Liver (tissue), 9 donors: ENCODE results near the gene ABHD8. TPM values are rescaled to one million over a fixed set of nuclear protein-coding genes. Genes with fewer than 3 reads are reported as not detected.

Experiments used
- DNase-seq: peaks from one replicate; pipeline ENCODE4 v3.0.0-alpha.2; 2017; ENCODE audit warnings: low spot score
- H3K27ac ChIP-seq, 2 donors: one replicate each; pipeline ENCODE4 v1.7.0; 2013; ENCODE audit warnings: inconsistent platforms in 2 of 2, low read length in 2 of 2, control low read depth in 1 of 2, low read depth in 1 of 2, mild to moderate bottlenecking in 1 of 2
- H3K27me3 ChIP-seq, 4 donors: one replicate each; pipeline versions ENCODE4 v1.6.1 to v1.7.0; 2013; ENCODE audit warnings: low read length in 3 of 4, inconsistent platforms in 1 of 4, mild to moderate bottlenecking in 1 of 4, moderate library complexity in 1 of 4; ENCODE audit not compliant: control insufficient read depth in 4 of 4, insufficient read depth in 4 of 4
- H3K36me3 ChIP-seq, 4 donors: one replicate each; pipeline versions ENCODE4 v1.6.1 to v1.7.0; 2013; ENCODE audit warnings: low read length in 3 of 4, mild to moderate bottlenecking in 3 of 4, low read depth in 1 of 4, moderate library complexity in 1 of 4; ENCODE audit not compliant: control insufficient read depth in 4 of 4, insufficient read depth in 3 of 4
- H3K4me1 ChIP-seq, 4 donors: one replicate each; pipeline versions ENCODE4 v1.6.1 to v1.7.0; 2013; ENCODE audit warnings: low read length in 3 of 4, mild to moderate bottlenecking in 3 of 4, moderate library complexity in 1 of 4; ENCODE audit not compliant: control insufficient read depth in 4 of 4, insufficient read depth in 4 of 4
- H3K4me3 ChIP-seq, 3 donors: one replicate each; pipeline versions ENCODE4 v1.6.1 to v1.7.0; 2013; ENCODE audit warnings: low read length in 3 of 3, control low read depth in 1 of 3, low read depth in 1 of 3, mild to moderate bottlenecking in 1 of 3
- H3K9ac ChIP-seq, 2 donors: one replicate each; pipeline ENCODE4 v1.7.0; 2013; ENCODE audit warnings: low read length in 2 of 2, mild to moderate bottlenecking in 2 of 2, moderate library complexity in 2 of 2, control low read depth in 1 of 2, low read depth in 1 of 2
- H3K9me3 ChIP-seq, 4 donors: one replicate each; pipeline versions ENCODE4 v1.6.1 to v1.7.0; 2013; ENCODE audit warnings: low read length in 3 of 4; ENCODE audit not compliant: control insufficient read depth in 4 of 4
- EGR1 ChIP-seq, 2 donors: IDR thresholded peaks; 2 replicates each; pipeline ENCODE4 v1.6.1; 2016 to 2018; ENCODE audit warnings: antibody characterized with exemption in 2 of 2, low read depth in 2 of 2
- FOXA1 ChIP-seq: IDR thresholded peaks from 2 replicates; pipeline ENCODE4 v1.6.1; 2016; ENCODE audit warnings: antibody characterized with exemption
- FOXA2 ChIP-seq: IDR thresholded peaks from 2 replicates; pipeline ENCODE4 v1.6.1; 2016; ENCODE audit warnings: antibody characterized with exemption
- GABPA ChIP-seq, 2 donors: IDR thresholded peaks in 1 of 2; conservative IDR thresholded peaks in 1 of 2; 2 replicates each; pipeline ENCODE4 v1.6.1; 2016; ENCODE audit warnings: antibody characterized with exemption in 2 of 2, mild to moderate bottlenecking in 1 of 2, moderate library complexity in 1 of 2
- HNF4G ChIP-seq: IDR thresholded peaks from 2 replicates; pipeline ENCODE4 v1.6.1; 2016; ENCODE audit warnings: antibody characterized with exemption
- JUND ChIP-seq, 2 donors: IDR thresholded peaks; 2 replicates each; pipeline ENCODE4 v1.6.1; 2016; ENCODE audit warnings: antibody characterized with exemption in 2 of 2
- NR2F2 ChIP-seq: IDR thresholded peaks from 2 replicates; pipeline ENCODE4 v1.6.1; 2016; ENCODE audit warnings: antibody characterized with exemption
- RAD21 ChIP-seq, 2 donors: IDR thresholded peaks; 2 replicates each; pipeline ENCODE4 v1.6.1; 2016; ENCODE audit warnings: antibody characterized with exemption in 2 of 2, mild to moderate bottlenecking in 2 of 2
- RXRA ChIP-seq, 2 donors: IDR thresholded peaks; 2 replicates each; pipeline ENCODE4 v1.6.1; 2017 to 2018; ENCODE audit warnings: antibody characterized with exemption in 2 of 2, mild to moderate bottlenecking in 1 of 2
- SP1 ChIP-seq: IDR thresholded peaks from 2 replicates; pipeline ENCODE4 v1.6.1; 2018; ENCODE audit warnings: antibody characterized with exemption, mild to moderate bottlenecking
- YY1 ChIP-seq: IDR thresholded peaks from 2 replicates; pipeline ENCODE4 v1.6.1; 2016; ENCODE audit warnings: antibody characterized with exemption, mild to moderate bottlenecking
- WGBS: extraction: QIAGEN DNeasy Blood & Tissue Kit; methylation state at CpG from one replicate; pipeline ENCODE4 v1.1.7; 2013; 5-methylcytosine and 5-hydroxymethylcytosine counted together
- polyA plus RNA-seq, 2 donors: library from polyadenylated mRNA; stranded (reverse) in 1 of 2; unstranded in 1 of 2; fragments of 200-250 nt in 1 of 2; fragments of >200 nt in 1 of 2; fragmentation: Nextera tagmentation in 1 of 2; extraction: Ambion mirVana in 1 of 2; gene quantifications; one replicate each; pipeline versions ENCODE4 v1.2.1 to v1.2.3, GENCODE V29; 2013 to 2015
- total RNA-seq, 2 donors: library from RNA; depleted of rRNA; stranded (reverse); fragments of >200 nt; gene quantifications; one replicate each; pipeline ENCODE4 v1.2.3, GENCODE V29; 2014
- TF ChIP-seq, protein P1 (sequence below): IDR thresholded peaks from 2 replicates; pipeline ENCODE4 v1.6.1; 2016; ENCODE audit warnings: antibody characterized with exemption, mild to moderate bottlenecking
- TF ChIP-seq, protein P2 (sequence below): IDR thresholded peaks from 2 replicates; pipeline ENCODE4 v1.6.1; 2016; ENCODE audit warnings: antibody characterized with exemption
- donor health status: healthy.
- donor health status: healthy.
- donor health status: healthy.
- donor health status: healthy.
- donor health status: healthy.

ABHD8 gene
- total and polyA plus RNA-seq, 4 donors, result 6.3 to 26.9 (median 14.4) TPM

DNA sequence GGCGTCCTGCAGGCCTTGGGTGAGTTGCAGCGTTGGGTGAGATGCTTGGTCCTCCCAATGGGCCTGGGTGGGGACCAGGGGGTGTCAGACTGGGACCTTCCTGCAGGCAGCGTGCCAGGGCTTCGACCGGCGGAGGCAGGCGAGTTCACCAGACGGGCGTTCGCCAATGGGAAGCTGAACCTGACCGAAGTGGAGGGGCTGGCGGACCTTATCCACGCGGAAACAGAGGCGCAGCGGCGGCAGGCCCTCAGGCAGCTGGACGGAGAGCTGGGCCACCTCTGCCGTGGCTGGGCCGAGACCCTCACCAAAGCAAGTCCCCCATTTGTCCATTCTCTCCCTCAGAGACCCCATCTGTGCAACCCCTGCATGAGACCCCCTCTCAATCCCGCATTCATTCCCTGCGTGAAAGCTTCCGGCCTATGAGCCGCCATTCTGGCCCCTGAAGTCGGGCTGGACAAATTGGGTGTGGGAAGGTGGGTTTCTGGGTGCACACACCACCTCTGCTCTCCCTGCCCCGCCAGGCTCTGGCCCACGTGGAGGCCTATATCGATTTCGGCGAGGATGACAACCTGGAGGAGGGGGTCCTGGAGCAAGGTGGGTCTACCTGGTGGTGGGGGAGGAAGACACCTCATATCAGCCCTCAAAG, 35.3 kb upstream of the ABHD8 start:
- peak overlapping the region in 1 of 3 donors; percentile 94 for H3K4me3 ChIP-seq
- TF ChIP-seq SP1, result no peak
- TF ChIP-seq HNF4G, result no peak
- no peak for TF ChIP-seq RXRA (IDR thresholded peaks at IDR 0.05)
- no peak for TF ChIP-seq YY1
- TF ChIP-seq, protein P1, sequence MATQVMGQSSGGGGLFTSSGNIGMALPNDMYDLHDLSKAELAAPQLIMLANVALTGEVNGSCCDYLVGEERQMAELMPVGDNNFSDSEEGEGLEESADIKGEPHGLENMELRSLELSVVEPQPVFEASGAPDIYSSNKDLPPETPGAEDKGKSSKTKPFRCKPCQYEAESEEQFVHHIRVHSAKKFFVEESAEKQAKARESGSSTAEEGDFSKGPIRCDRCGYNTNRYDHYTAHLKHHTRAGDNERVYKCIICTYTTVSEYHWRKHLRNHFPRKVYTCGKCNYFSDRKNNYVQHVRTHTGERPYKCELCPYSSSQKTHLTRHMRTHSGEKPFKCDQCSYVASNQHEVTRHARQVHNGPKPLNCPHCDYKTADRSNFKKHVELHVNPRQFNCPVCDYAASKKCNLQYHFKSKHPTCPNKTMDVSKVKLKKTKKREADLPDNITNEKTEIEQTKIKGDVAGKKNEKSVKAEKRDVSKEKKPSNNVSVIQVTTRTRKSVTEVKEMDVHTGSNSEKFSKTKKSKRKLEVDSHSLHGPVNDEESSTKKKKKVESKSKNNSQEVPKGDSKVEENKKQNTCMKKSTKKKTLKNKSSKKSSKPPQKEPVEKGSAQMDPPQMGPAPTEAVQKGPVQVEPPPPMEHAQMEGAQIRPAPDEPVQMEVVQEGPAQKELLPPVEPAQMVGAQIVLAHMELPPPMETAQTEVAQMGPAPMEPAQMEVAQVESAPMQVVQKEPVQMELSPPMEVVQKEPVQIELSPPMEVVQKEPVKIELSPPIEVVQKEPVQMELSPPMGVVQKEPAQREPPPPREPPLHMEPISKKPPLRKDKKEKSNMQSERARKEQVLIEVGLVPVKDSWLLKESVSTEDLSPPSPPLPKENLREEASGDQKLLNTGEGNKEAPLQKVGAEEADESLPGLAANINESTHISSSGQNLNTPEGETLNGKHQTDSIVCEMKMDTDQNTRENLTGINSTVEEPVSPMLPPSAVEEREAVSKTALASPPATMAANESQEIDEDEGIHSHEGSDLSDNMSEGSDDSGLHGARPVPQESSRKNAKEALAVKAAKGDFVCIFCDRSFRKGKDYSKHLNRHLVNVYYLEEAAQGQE, result no peak
- H3K27ac ChIP-seq, result no peak overlapping the region
- H3K9me3 ChIP-seq, result no peaks in the 10 kb centered on the region
- H3K27me3 ChIP-seq, result no peaks in the 10 kb centered on the region
- H3K4me1 ChIP-seq, result peaks cover 12 to 42% (median 29%) of the 10 kb centered on the region in 4 donors
- WGBS, result 96% methylated on average over 30 of the region's 30 CpGs
- no peak for DNase-seq
- no peaks in the 10 kb centered on the region for H3K36me3 ChIP-seq
- H3K9ac ChIP-seq, result no peak overlapping the region

DNA sequence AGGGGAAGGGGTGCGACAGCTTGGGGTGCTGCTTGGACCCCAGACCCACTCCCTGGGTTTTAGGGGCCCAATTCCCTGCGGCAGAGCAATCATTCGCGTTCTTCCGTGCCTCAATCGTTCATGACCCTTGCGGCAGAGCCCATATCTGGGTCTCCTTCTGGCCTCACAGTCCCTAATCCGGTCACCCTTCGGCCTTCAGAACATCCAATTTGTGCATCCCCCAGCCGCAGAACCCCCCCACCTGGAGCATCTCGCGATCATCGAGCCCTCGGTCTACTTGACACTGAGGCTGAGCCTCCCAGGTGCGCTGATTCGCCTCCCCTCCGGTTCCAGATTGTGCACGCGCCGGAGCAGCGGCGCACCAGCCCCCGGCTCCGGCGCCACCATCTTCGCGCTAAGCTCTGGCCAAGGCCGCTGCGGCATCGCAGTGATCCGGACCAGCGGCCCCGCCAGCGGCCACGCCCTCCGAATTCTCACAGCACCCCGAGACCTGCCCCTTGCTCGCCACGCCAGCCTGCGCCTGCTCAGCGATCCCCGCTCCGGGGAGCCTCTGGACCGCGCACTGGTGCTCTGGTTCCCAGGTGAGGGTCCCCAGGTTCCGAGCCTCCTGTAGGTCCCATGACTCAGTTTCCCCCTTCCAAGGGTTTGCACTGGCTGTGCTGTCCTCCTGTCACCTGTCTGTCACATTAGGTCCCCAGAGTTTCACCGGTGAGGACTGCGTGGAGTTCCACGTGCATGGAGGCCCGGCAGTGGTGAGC, 34.6 kb upstream of the ABHD8 start:
- peaks cover 12 to 42% (median 29%) of the 10 kb centered on the region in 4 donors for H3K4me1 ChIP-seq
- peak; percentile 62 for DNase-seq

More for the DNA sequence above, 34.6 kb upstream of the ABHD8 start:
- Histone ChIP-seq H3K9ac (peak overlapping the region; percentile 23 to 75), H3K27ac (peak overlapping the region; percentile 50 to 91), H3K36me3 (no peaks in the 10 kb centered on the region), H3K27me3 (no peaks in the 10 kb centered on the region), H3K4me3 (peak overlapping the region; percentile 59 to 98 (median 94)), H3K9me3 (no peaks in the 10 kb centered on the region)
- 15% methylated on average over 50 of the region's 50 CpGs for WGBS
- TF ChIP-seq NR2F2 (no peak), SP1 (no peak), RAD21 (IDR thresholded peaks at IDR 0.05) (no peak), RXRA (IDR thresholded peaks at IDR 0.05) (no peak), FOXA2 (no peak), FOXA1 (no peak), EGR1 (IDR thresholded peaks at IDR 0.05; ENCODE audit: low read depth in 2 of 2) (no peak), JUND (IDR thresholded peaks at IDR 0.05) (no peak), HNF4G (no peak), GABPA (IDR thresholded peaks at IDR 0.05 in 1 of 2, conservative IDR thresholded peaks at IDR 0.05 in 1 of 2) (no peak), YY1 (no peak)
- TF ChIP-seq, protein P1, result no peak
- TF ChIP-seq, protein P2, sequence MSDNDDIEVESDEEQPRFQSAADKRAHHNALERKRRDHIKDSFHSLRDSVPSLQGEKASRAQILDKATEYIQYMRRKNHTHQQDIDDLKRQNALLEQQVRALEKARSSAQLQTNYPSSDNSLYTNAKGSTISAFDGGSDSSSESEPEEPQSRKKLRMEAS, result no peak
